H1 (cell line): ENCODE measurements around the gene OR2T4. TPM values are rescaled to one million over a fixed set of nuclear protein-coding genes. Genes with fewer than 3 reads are reported as not detected.

ENCODE experiments used
- CTCF ChIA-PET: fragments of 300-600 bp; sonication (Branson Sonifier 250); formaldehyde crosslinking; loops from one replicate; lab custom pipeline; 2021; ENCODE audit not compliant: partially characterized antibody; lab: Charles Lee
- POLR2A ChIA-PET: fragments of 300-600 bp; sonication (Branson Sonifier 250); formaldehyde crosslinking; loops from one replicate; lab custom pipeline; 2021; ENCODE audit warnings: inconsistent platforms; ENCODE audit not compliant: partially characterized antibody; lab: Charles Lee
- DNase-seq, 2 experiments: peaks; one replicate each; pipeline versions ENCODE4 v3.0.0 to v3.0.0-alpha.2; 2010 to 2022; ENCODE audit warnings: low spot score in 2 of 2, low read depth in 1 of 2, mixed read lengths in 1 of 2
- FAIRE-seq: peaks from 2 replicates; lab custom pipeline; 2011; peaks lifted over from hg19 to GRCh38; lab: Jason Lieb, UNC
- H2AFZ ChIP-seq: 2 replicates; pipeline ENCODE4 v1.8.1; 2012; ENCODE audit warnings: low read length, inconsistent platforms
- H2AK5ac ChIP-seq: 2 replicates; pipeline ENCODE4 v1.6.1; 2013; ENCODE audit warnings: low read depth, low read length
- H2BK120ac ChIP-seq: replicated peaks from 2 replicates; pipeline ENCODE3; 2013; ENCODE audit warnings: low read depth, low read length, inconsistent platforms
- H2BK12ac ChIP-seq: 2 replicates; pipeline ENCODE4 v1.6.1; 2013; ENCODE audit warnings: low read depth, low read length
- H2BK15ac ChIP-seq: 2 replicates; pipeline ENCODE4 v1.6.1; 2013; ENCODE audit warnings: low read length
- H2BK20ac ChIP-seq: 2 replicates; pipeline ENCODE4 v1.6.1; 2013; ENCODE audit warnings: low read length
- H2BK5ac ChIP-seq: 2 replicates; pipeline ENCODE4 v1.6.1; 2013; ENCODE audit warnings: low read depth, low read length
- H3K14ac ChIP-seq: 2 replicates; pipeline ENCODE4 v1.6.1; 2013; ENCODE audit warnings: inconsistent platforms; ENCODE audit not compliant: insufficient read length
- H3K18ac ChIP-seq: 2 replicates; pipeline ENCODE4 v1.6.1; 2013; ENCODE audit warnings: low read length; ENCODE audit errors: extremely low read depth
- H3K23ac ChIP-seq: 2 replicates; pipeline ENCODE4 v1.6.1; 2013; ENCODE audit warnings: inconsistent platforms; ENCODE audit not compliant: insufficient read length
- H3K23me2 ChIP-seq: 2 replicates; pipeline ENCODE4 v1.6.1; 2013; ENCODE audit warnings: low read depth, low read length
- H3K27ac ChIP-seq: 2 replicates; pipeline ENCODE4 v1.6.1; 2011; ENCODE audit warnings: low read depth, low read length, inconsistent platforms
- H3K27me3 ChIP-seq, 4 experiments: replicated peaks in 1 of 4; 1 replicate in 1 of 4; 2 replicates in 3 of 4; pipeline versions ENCODE4 v1.6.1 to v1.8.1; 2011 to 2013; ENCODE audit warnings: low read length in 3 of 4, mild to moderate bottlenecking in 3 of 4, inconsistent platforms in 2 of 4, mixed read lengths in 2 of 4, moderate library complexity in 1 of 4; ENCODE audit not compliant: control insufficient read depth in 3 of 4, insufficient read depth in 3 of 4; ENCODE audit errors: extremely low read depth in 1 of 4
- H3K36me3 ChIP-seq, 4 experiments: 2 replicates each; pipeline versions ENCODE4 v1.6.1 to v1.8.1; 2011 to 2013; ENCODE audit warnings: mild to moderate bottlenecking in 4 of 4, low read length in 3 of 4, moderate library complexity in 2 of 4, control low read depth in 1 of 4, inconsistent platforms in 1 of 4; ENCODE audit not compliant: insufficient read depth in 4 of 4, control insufficient read depth in 2 of 4
- H3K4ac ChIP-seq: replicated peaks from 2 replicates; pipeline ENCODE3; 2013; ENCODE audit warnings: low read length, low read depth, mixed read lengths, inconsistent platforms; ENCODE audit not compliant: insufficient read length
- H3K4me1 ChIP-seq, 4 experiments: replicated peaks in 1 of 4; 1 replicate in 1 of 4; 2 replicates in 3 of 4; pipeline versions ENCODE4 v1.6.1 to v1.8.1; 2011 to 2013; ENCODE audit warnings: low read length in 3 of 4, inconsistent platforms in 2 of 4, mixed read lengths in 1 of 4; ENCODE audit not compliant: insufficient read depth in 4 of 4, control insufficient read depth in 3 of 4
- H3K4me2 ChIP-seq, 2 experiments: 2 replicates each; pipeline versions ENCODE4 v1.6.1 to v1.8.1; 2011 to 2013; ENCODE audit warnings: low read depth in 2 of 2, low read length in 2 of 2, control low read depth in 1 of 2, inconsistent platforms in 1 of 2, mild to moderate bottlenecking in 1 of 2; ENCODE audit not compliant: insufficient read depth in 1 of 2
- H3K4me3 ChIP-seq, 4 experiments: fragments of 200-600, 300-600 bp in 1 of 4; sonication (generic), shearing (Covaris generic), sonication (Bioruptor Twin) in 1 of 4; 2 replicates each; pipeline versions ENCODE4 v1.5.1 to v1.8.1; 2011 to 2016; ENCODE audit warnings: low read length in 4 of 4, low read depth in 3 of 4, control low read depth in 2 of 4, inconsistent platforms in 2 of 4, mild to moderate bottlenecking in 2 of 4, mixed read lengths in 1 of 4, moderate library complexity in 1 of 4; ENCODE audit not compliant: insufficient read depth in 2 of 4; ENCODE audit errors: extremely low read depth in 1 of 4
- H3K56ac ChIP-seq: replicated peaks from 2 replicates; pipeline ENCODE3; 2013; ENCODE audit warnings: low read depth, mild to moderate bottlenecking, mixed read lengths, low read length, inconsistent platforms; ENCODE audit not compliant: insufficient read length
- H3K79me1 ChIP-seq: 2 replicates; pipeline ENCODE4 v1.6.1; 2013; ENCODE audit warnings: low read depth, low read length, control low read depth
- H3K79me2 ChIP-seq, 2 experiments: 2 replicates each; pipeline versions ENCODE4 v1.6.1 to v1.8.1; 2012 to 2013; ENCODE audit warnings: low read length in 2 of 2, mild to moderate bottlenecking in 2 of 2, inconsistent platforms in 1 of 2; ENCODE audit not compliant: insufficient read depth in 2 of 2, control insufficient read depth in 1 of 2
- H3K9ac ChIP-seq, 4 experiments: replicated peaks in 1 of 4; 1 replicate in 1 of 4; 2 replicates in 3 of 4; pipeline versions ENCODE4 v1.6.1 to v1.8.1; 2011 to 2013; ENCODE audit warnings: low read depth in 3 of 4, low read length in 3 of 4, control low read depth in 2 of 4, mild to moderate bottlenecking in 2 of 4, moderate library complexity in 2 of 4, inconsistent platforms in 1 of 4; ENCODE audit errors: extremely low read depth in 1 of 4
- H3K9me3 ChIP-seq, 2 experiments: 2 replicates each; pipeline versions ENCODE4 v1.6.1 to v1.8.1; 2012 to 2013; ENCODE audit warnings: mild to moderate bottlenecking in 2 of 2, moderate library complexity in 2 of 2, control low read depth in 1 of 2, inconsistent platforms in 1 of 2, low read depth in 1 of 2, low read length in 1 of 2, mixed read lengths in 1 of 2; ENCODE audit not compliant: insufficient read depth in 2 of 2
- H4K20me1 ChIP-seq, 2 experiments: replicated peaks in 1 of 2; 2 replicates each; pipeline versions ENCODE3 to v1.8.1; 2011 to 2013; ENCODE audit warnings: inconsistent platforms in 2 of 2, low read length in 2 of 2, mild to moderate bottlenecking in 1 of 2; ENCODE audit not compliant: insufficient read depth in 2 of 2, control insufficient read depth in 1 of 2
- H4K5ac ChIP-seq: 2 replicates; pipeline ENCODE4 v1.6.1; 2013; ENCODE audit warnings: low read length, low read depth, mixed read lengths, inconsistent platforms; ENCODE audit not compliant: insufficient read length
- H4K8ac ChIP-seq: 2 replicates; pipeline ENCODE4 v1.8.0; 2013; ENCODE audit warnings: mild to moderate bottlenecking, moderate library complexity, low read length, inconsistent platforms; ENCODE audit not compliant: insufficient read depth; ENCODE audit errors: extremely low read depth
- H4K91ac ChIP-seq: replicated peaks from 2 replicates; pipeline ENCODE3; 2013; ENCODE audit warnings: low read length, mixed read lengths, inconsistent platforms; ENCODE audit not compliant: insufficient read length
- ASH2L ChIP-seq: fragments of 200-600, 300-600 bp; sonication (generic); IDR thresholded peaks from one replicate; pipeline ENCODE4 v1.7.1; 2017; ENCODE audit warnings: low read length
- GTF2F1 ChIP-seq: IDR thresholded peaks from 2 replicates; pipeline ENCODE4 v1.6.1; 2012; ENCODE audit warnings: low read depth, low read length, improper control_type of control experiment, borderline replicate concordance
- HDAC6 ChIP-seq: IDR thresholded peaks from one replicate; pipeline ENCODE4 v1.7.1; 2012; ENCODE audit warnings: low read depth, mild to moderate bottlenecking, inconsistent platforms, low read length, moderate library complexity
- TCF12 ChIP-seq: IDR thresholded peaks from 2 replicates; pipeline ENCODE4 v1.6.1; 2011; ENCODE audit warnings: low read depth, mild to moderate bottlenecking, low read length
- polyA plus RNA-seq, 7 experiments: library from polyadenylated mRNA; depleted of rRNA in 3 of 7; stranded (reverse) in 5 of 7; unstranded in 2 of 7; fragments of >200 nt in 5 of 7; fragments of 200-250 nt in 2 of 7; gene quantifications; 1 replicate in 5 of 7; 2 replicates in 1 of 7; 4 replicates in 1 of 7; pipeline versions ENCODE4 v1.2.1 to v1.2.3, GENCODE V29; 2011 to 2013; ENCODE audit warnings: missing spikeins in 2 of 7, mixed read lengths in 2 of 7
- total RNA-seq: library from RNA; stranded (reverse); fragmentation: NEBNext Ultra II Directional; extraction: Animal tissue kit (Norgen Biotek cat#: 25700); gene quantifications from 2 replicates; pipeline ENCODE4 v1.2.1, GENCODE V29; 2021

The OR2T4 gene
- total and polyA plus RNA-seq, 2 of the 8 experiments (the other 6 are each of a cell fraction or from before 2014, with no cell fraction given) = not detected

GRCh38 chr1:248375446-248375845 is 14.0 kb downstream of the OR2T4 start, which contains the start of gene OR2T6:
Gene OR2T6 (plus strand): TSS chr1:248375746. CDS start chr1:248387609, 11,863 bp downstream.
- no peak within 1 kb of the TSS for H4K5ac ChIP-seq
- H2BK20ac ChIP-seq = no peak within 1 kb of the TSS

More at GRCh38 chr1:248375446-248375845, 14.0 kb downstream of the OR2T4 start, which contains the start of gene OR2T6:
- POLR2A ChIA-PET = no interaction called here
- H3K4me3 ChIP-seq = no peak within 1 kb of the TSS
- TF ChIP-seq GTF2F1 (no peak), ASH2L (no peak), HDAC6 (no peak), TCF12 (no peak)
- no peak within 1 kb of the TSS for H2BK12ac ChIP-seq
- H3K4me1 ChIP-seq = no peaks in the 10 kb centered on the region
- H3K23ac ChIP-seq = no peak within 1 kb of the TSS
- no peak within 1 kb of the TSS for H3K14ac ChIP-seq
- H3K36me3 ChIP-seq = no peaks in the 10 kb centered on the region; a peak in 1 of 8 replicates
- H3K4ac ChIP-seq = no peak within 1 kb of the TSS
- no peak within 1 kb of the TSS for H4K91ac ChIP-seq
- no peak for FAIRE-seq
- no peak within 1 kb of the TSS for H2BK5ac ChIP-seq
- no peak within 1 kb of the TSS for H3K9ac ChIP-seq
- no peak within 1 kb of the TSS for H3K4me2 ChIP-seq
- no peak within 1 kb of the TSS for H3K56ac ChIP-seq
- H2AK5ac ChIP-seq = no peak within 1 kb of the TSS
- CTCF ChIA-PET = no interaction called here
- no peaks in the 10 kb centered on the region for H3K27me3 ChIP-seq
- H2BK120ac ChIP-seq = no peak within 1 kb of the TSS
- no peaks in the 10 kb centered on the region for H4K20me1 ChIP-seq
- H2BK15ac ChIP-seq = no peak within 1 kb of the TSS
- H3K79me2 ChIP-seq = no peaks in the 10 kb centered on the region
- no peak within 1 kb of the TSS for H3K18ac ChIP-seq
- H4K8ac ChIP-seq = no peak within 1 kb of the TSS
- H3K79me1 ChIP-seq = no peaks in the 10 kb centered on the region
- no peak within 1 kb of the TSS for H2AFZ ChIP-seq
- H3K27ac ChIP-seq = no peak within 1 kb of the TSS
- H3K23me2 ChIP-seq = no peaks in the 10 kb centered on the region
- H3K9me3 ChIP-seq = peaks cover 62 to 68% of the 10 kb centered on the region in 2 experiments
- DNase-seq = no peak
